GM23248 (cell line): Measurements from ENCODE around the gene ARHGAP23.

Experiments
- EZH2 ChIP-seq: fragments of 200-600 bp; sonication (generic); IDR thresholded peaks from 2 replicates; pipeline ENCODE4 v1.6.1; 2018; ENCODE audit warnings: antibody characterized with exemption, mild to moderate bottlenecking; ENCODE audit not compliant: insufficient read depth, poor library complexity, severe bottlenecking
- EZH2phosphoT487 ChIP-seq: fragments of 200-600 bp; sonication (generic); IDR thresholded peaks from 2 replicates; pipeline ENCODE4 v1.6.1; 2018; ENCODE audit warnings: antibody characterized with exemption, moderate library complexity, mild to moderate bottlenecking, low read depth; ENCODE audit not compliant: insufficient read depth

DNA sequence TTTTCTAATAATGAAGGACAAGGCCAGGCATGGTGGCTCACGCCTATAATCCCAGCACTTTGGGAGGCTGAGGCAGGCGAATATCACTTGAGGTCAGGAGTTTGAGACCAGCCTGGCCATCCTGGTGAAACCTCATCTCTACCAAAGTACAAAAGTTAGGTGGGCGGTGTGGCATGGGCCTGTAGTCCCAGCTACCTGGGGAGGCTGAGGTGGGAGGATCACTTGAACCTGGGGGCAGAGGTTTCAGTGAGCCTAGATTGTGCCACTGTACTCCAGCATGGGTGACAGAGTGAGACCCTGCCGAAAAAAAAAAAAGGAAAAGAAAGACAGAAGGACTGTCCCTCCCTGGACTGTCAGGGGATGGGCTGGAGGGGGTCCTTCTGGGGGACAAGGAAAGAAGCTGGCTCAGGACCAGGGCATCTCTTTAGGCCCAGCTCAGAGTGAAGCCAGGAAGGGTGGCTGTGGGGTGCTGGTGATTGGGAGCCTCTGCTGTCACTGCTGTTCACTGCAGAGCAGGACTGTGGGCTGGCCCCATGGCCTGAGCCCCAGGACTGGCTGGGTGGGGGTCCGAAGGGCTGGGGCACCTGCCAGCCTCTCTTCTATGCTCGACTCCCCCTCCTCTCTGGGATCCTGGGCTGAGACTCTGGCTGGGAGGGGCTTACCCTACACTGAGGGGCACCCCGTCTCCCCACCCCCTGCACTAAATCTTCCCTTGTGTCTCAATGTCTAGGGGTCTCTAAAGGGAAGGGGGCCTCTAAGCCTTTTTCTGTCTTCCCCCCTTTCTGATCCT is 909 bp upstream of the ARHGAP23 start:
- TF ChIP-seq EZH2phosphoT487 (no peak), EZH2 (no peak)
